HCT116 (cell line): Measurements from ENCODE around the gene MRPL33. TPM values are rescaled to one million over a fixed set of nuclear protein-coding genes. Genes with fewer than 3 reads are reported as not detected.

Experiments
- ATAC-seq: fragments of 200-7000 bp; cut with Tn5 transposase; 2 replicates; pipeline ENCODE4 v1.9.1; 2020; ENCODE audit warnings: mild to moderate bottlenecking, moderate library complexity
- BruUV-seq: library from RNA; stranded (reverse); fragments of 400-500 nt; replicated peaks from 2 replicates; lab custom pipeline; 2021; lab: Mats Ljungman, UMichigan
- CTCF ChIA-PET: fragments of 300-600 bp; sonication (Branson Sonifier 250); formaldehyde crosslinking; loops from one replicate; lab custom pipeline; 2021; ENCODE audit warnings: antibody characterized with exemption; lab: Charles Lee
- POLR2A ChIA-PET: fragments of 300-600, 350-600 bp; sonication (Branson Sonifier 250); formaldehyde crosslinking; loops from one replicate; lab custom pipeline; 2021; ENCODE audit warnings: antibody characterized with exemption; lab: Charles Lee
- RAD21 ChIA-PET, 2 experiments: fragments of 300-600 bp; sonication (Branson Sonifier 250); formaldehyde crosslinking; loops; one replicate each; lab custom pipeline; 2023; ENCODE audit warnings: low total read pairs in 2 of 2; ENCODE audit not compliant: uncharacterized antibody in 2 of 2, unreplicated experiment in 2 of 2, low non-redundant PET in 1 of 2; lab: Charles Lee
- DNase-seq: peaks from one replicate; pipeline ENCODE4 v3.0.0-alpha.2; 2010; ENCODE audit warnings: low read depth, low spot score
- H2AFZ ChIP-seq: fragments of 200-600 bp; shearing (Covaris generic), sonication (generic); 2 replicates; pipeline ENCODE4 v1.6.1; 2017; ENCODE audit warnings: low read depth, mixed run types, mixed read lengths, antibody characterized with exemption, low read length; ENCODE audit not compliant: poor library complexity, severe bottlenecking
- H3K27ac ChIP-seq: 2 replicates; pipeline ENCODE4 v1.5.1; 2012; ENCODE audit warnings: low read depth, low read length
- H3K27me3 ChIP-seq: fragments of 200-600 bp; sonication (generic); 2 replicates; pipeline ENCODE4 v1.6.1; 2016; ENCODE audit warnings: mixed run types, low read length, mixed read lengths; ENCODE audit not compliant: insufficient read depth
- H3K36me3 ChIP-seq, 2 experiments: fragments of 200-500 bp in 1 of 2; fragments of 200-600 bp in 1 of 2; sonication (Bioruptor generic) in 1 of 2; sonication (generic) in 1 of 2; 2 replicates each; pipeline versions ENCODE4 v1.5.1 to v1.6.1; 2014 to 2016; ENCODE audit warnings: low read length in 2 of 2, inconsistent platforms in 1 of 2, mixed read lengths in 1 of 2, mixed run types in 1 of 2; ENCODE audit not compliant: insufficient read depth in 2 of 2, control insufficient read depth in 1 of 2
- H3K4me1 ChIP-seq, 2 experiments: fragments of 200-600 bp in 1 of 2; sonication (generic) in 1 of 2; 2 replicates each; pipeline versions ENCODE4 v1.5.1 to v1.6.1; 2012 to 2017; ENCODE audit warnings: low read length in 2 of 2, inconsistent platforms in 1 of 2, mild to moderate bottlenecking in 1 of 2, mixed read lengths in 1 of 2, mixed run types in 1 of 2, moderate library complexity in 1 of 2; ENCODE audit not compliant: insufficient read depth in 2 of 2, control insufficient read depth in 1 of 2
- H3K4me2 ChIP-seq: fragments of 200-600 bp; sonication (generic); 2 replicates; pipeline ENCODE4 v1.6.1; 2017; ENCODE audit warnings: mixed run types, low read length, mixed read lengths
- H3K4me3 ChIP-seq, 2 experiments: fragments of 200-600 bp in 1 of 2; sonication (generic) in 1 of 2; replicated peaks in 1 of 2; 2 replicates each; pipeline ENCODE4 v1.5.1; 2011 to 2016; ENCODE audit warnings: low read length in 2 of 2, control low read depth in 1 of 2, low read depth in 1 of 2, mild to moderate bottlenecking in 1 of 2, mixed read lengths in 1 of 2, mixed run types in 1 of 2
- H3K79me2 ChIP-seq: fragments of 200-600 bp; sonication (generic); 2 replicates; pipeline ENCODE4 v1.6.1; 2017; ENCODE audit warnings: mild to moderate bottlenecking, mixed run types, low read length, moderate library complexity, mixed read lengths; ENCODE audit not compliant: insufficient read depth
- H3K9ac ChIP-seq: fragments of 200-600 bp; sonication (generic); 2 replicates; pipeline ENCODE4 v1.6.1; 2016; ENCODE audit warnings: low read length, mixed read lengths
- H3K9me2 ChIP-seq: fragments of 200-600 bp; sonication (generic), shearing (Covaris generic); 2 replicates; pipeline ENCODE4 v1.6.1; 2017; ENCODE audit warnings: mixed run types, mild to moderate bottlenecking, moderate library complexity; ENCODE audit not compliant: insufficient read depth
- H3K9me3 ChIP-seq, 2 experiments: fragments of 200-500 bp in 1 of 2; fragments of 200-600 bp in 1 of 2; sonication (Bioruptor generic) in 1 of 2; sonication (generic) in 1 of 2; 2 replicates each; pipeline ENCODE4 v1.6.1; 2014 to 2017; ENCODE audit warnings: low read length in 2 of 2, mixed read lengths in 2 of 2, inconsistent platforms in 1 of 2, low read depth in 1 of 2, mild to moderate bottlenecking in 1 of 2, mixed run types in 1 of 2, moderate library complexity in 1 of 2; ENCODE audit not compliant: control insufficient read depth in 1 of 2, insufficient read depth in 1 of 2
- H4K20me1 ChIP-seq: fragments of 200-600 bp; sonication (generic), shearing (Covaris generic); 2 replicates; pipeline ENCODE4 v1.6.1; 2017; ENCODE audit warnings: mixed run types, mild to moderate bottlenecking, moderate library complexity; ENCODE audit not compliant: insufficient read depth
- ATF3 ChIP-seq: IDR thresholded peaks from 2 replicates; pipeline ENCODE4 v1.6.1; 2012
- CBX3 ChIP-seq: IDR thresholded peaks from 2 replicates; pipeline ENCODE4 v1.6.1; 2012; ENCODE audit warnings: low read depth
- EGR1 ChIP-seq: IDR thresholded peaks from 2 replicates; pipeline ENCODE4 v1.6.1; 2012; ENCODE audit warnings: low read depth
- ELF1 ChIP-seq: IDR thresholded peaks from 2 replicates; pipeline ENCODE4 v1.6.1; 2012; ENCODE audit warnings: low read depth, borderline replicate concordance
- EZH2 ChIP-seq: fragments of 200-600 bp; sonication (generic); IDR thresholded peaks from 2 replicates; pipeline ENCODE4 v1.6.1; 2017; ENCODE audit warnings: antibody characterized with exemption, mixed run types
- EZH2phosphoT487 ChIP-seq: fragments of 200-600 bp; IDR thresholded peaks from 2 replicates; pipeline ENCODE4 v1.6.1; 2018; ENCODE audit warnings: antibody characterized with exemption, borderline replicate concordance
- JUND ChIP-seq: IDR thresholded peaks from 2 replicates; pipeline ENCODE4 v1.6.1; 2012
- MAX ChIP-seq: IDR thresholded peaks from 2 replicates; pipeline ENCODE4 v1.6.1; 2012
- POLR2A ChIP-seq: IDR thresholded peaks from 2 replicates; pipeline ENCODE4 v1.7.0; 2011; ENCODE audit warnings: borderline replicate concordance; ENCODE audit not compliant: insufficient read depth, insufficient read length; ENCODE audit errors: extremely low read depth
- POLR2AphosphoS5 ChIP-seq: IDR thresholded peaks from 2 replicates; pipeline ENCODE4 v1.6.1; 2011; ENCODE audit warnings: mild to moderate bottlenecking, low read depth, low read length, moderate library complexity
- RAD21 ChIP-seq: IDR thresholded peaks from 2 replicates; pipeline ENCODE4 v1.6.1; 2012; ENCODE audit warnings: low read depth, mild to moderate bottlenecking
- SIN3A ChIP-seq: IDR thresholded peaks from 2 replicates; pipeline ENCODE4 v1.6.1; 2012; ENCODE audit warnings: low read depth
- SP1 ChIP-seq: IDR thresholded peaks from 2 replicates; pipeline ENCODE4 v1.6.1; 2012; ENCODE audit warnings: low read depth
- SRF ChIP-seq: IDR thresholded peaks from 2 replicates; pipeline ENCODE4 v1.6.1; 2012; ENCODE audit warnings: low read depth
- TCF7L2 ChIP-seq: IDR thresholded peaks from 2 replicates; pipeline ENCODE4 v1.7.0; 2011; ENCODE audit warnings: borderline replicate concordance, inconsistent platforms; ENCODE audit not compliant: insufficient read depth, insufficient read length; ENCODE audit errors: extremely low read depth
- ZBTB33 ChIP-seq: IDR thresholded peaks from 2 replicates; pipeline ENCODE4 v1.6.1; 2011; ENCODE audit warnings: mild to moderate bottlenecking, low read length, moderate library complexity; ENCODE audit not compliant: insufficient replicate concordance; ENCODE audit errors: extremely low read depth
- ZNF274 ChIP-seq: fragments of 200-500 bp; sonication (Bioruptor generic); IDR thresholded peaks from 2 replicates; pipeline ENCODE4 v1.6.1; 2014; ENCODE audit warnings: mild to moderate bottlenecking, low read depth, low read length, inconsistent platforms
- intact Hi-C: fragments of 100-400 bp; cut with micrococcal nuclease; formaldehyde crosslinking; loops from 2 replicates; pipeline ENCODE4 v1.10.0; 2022
- total RNA-seq: library from RNA; stranded (reverse); gene quantifications from one replicate; pipeline ENCODE4 v1.2.1, GENCODE V29; 2021; ENCODE audit not compliant: unreplicated experiment

MRPL33 gene
- total RNA-seq, 1 experiment from 2014 or later = 66.3 TPM

GRCh38 chr2:27776097-27776496, 4.6 kb downstream of the MRPL33 start:
- POLR2A ChIA-PET = no interaction called here

More at GRCh38 chr2:27776097-27776496, 4.6 kb downstream of the MRPL33 start:
- ChIA-PET CTCF (no interaction called here), RAD21 (no interaction called here)
- H4K20me1 ChIP-seq = peaks cover 5% of the 10 kb centered on the region; the same call in 1 of the 2 replicates
- H2AFZ ChIP-seq = no peak overlapping the region
- H3K36me3 ChIP-seq = peaks cover 6 to 11% of the 10 kb centered on the region in 2 experiments; a peak in 2 of 4 replicates
- no peak for DNase-seq
- H3K9me2 ChIP-seq = no peaks in the 10 kb centered on the region
- H3K4me2 ChIP-seq = no peak overlapping the region
- BruUV-seq = no TSS peak
- H3K9me3 ChIP-seq = no peaks in the 10 kb centered on the region
- TF ChIP-seq EZH2 (no peak), ATF3 (no peak), POLR2AphosphoS5 (no peak), JUND (no peak), EZH2phosphoT487 (no peak), SP1 (no peak), CBX3 (no peak), ZBTB33 (no peak), TCF7L2 (no peak), EGR1 (no peak), ZNF274 (no peak), ELF1 (no peak), MAX (no peak), POLR2A (no peak), SRF (no peak), SIN3A (no peak), RAD21 (no peak)
- intact Hi-C loops = no loop called here
- H3K9ac ChIP-seq = no peak overlapping the region
- H3K27ac ChIP-seq = no peak overlapping the region
- ATAC-seq = no peak
- peaks cover 5 to 15% of the 10 kb centered on the region in 2 experiments; a peak in 3 of 4 replicates for H3K4me1 ChIP-seq
- peaks cover 77% of the 10 kb centered on the region for H3K79me2 ChIP-seq
- no peaks in the 10 kb centered on the region for H3K27me3 ChIP-seq
- H3K4me3 ChIP-seq = no peak overlapping the region
